ENCODE measurements around the gene KCNIP1. TPM values are rescaled to one million over a fixed set of nuclear protein-coding genes. Genes with fewer than 3 reads are reported as not detected.

The KCNIP1 gene
- total and polyA plus RNA-seq, 2 of the 8 experiments (the other 6 are each of a cell fraction or from before 2014, with no cell fraction given): 0.52 to 0.83 TPM

DNA sequence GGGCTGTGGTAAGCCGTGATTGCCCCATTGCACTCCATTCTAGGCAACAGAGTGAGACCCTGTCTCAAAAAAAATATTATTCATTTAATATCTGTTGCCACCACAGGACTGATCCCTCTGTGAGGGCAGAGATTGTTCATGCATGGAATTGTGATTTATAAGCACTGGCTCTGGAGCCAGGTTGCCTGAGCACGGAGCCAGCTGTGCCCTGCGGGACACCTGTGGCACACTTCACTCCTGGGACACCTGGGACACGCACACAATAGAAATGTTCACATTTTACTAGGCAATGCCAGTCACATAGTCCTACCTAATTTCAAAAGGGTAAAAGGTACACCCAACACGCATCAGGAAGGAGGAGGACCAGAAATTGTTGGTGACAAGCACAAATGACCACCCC lies 196.7 kb downstream of the KCNIP1 start:
- CTCF ChIA-PET (ENCODE audit: partially characterized antibody): interaction anchor here (0.9 to 2.4 kb wide), 6 partner anchors 10 to 91 kb away, joined by 3 to 8 read pairs (median 4); no protein-coding TSS in a partner anchor
- FAIRE-seq: no peak
- no peak overlapping the region for H3K9ac ChIP-seq (replicated peaks in 1 of 4; ENCODE audit: extremely low read depth in 1 of 4, low read depth in 3 of 4, low read length in 3 of 4)

More for the DNA sequence above, 196.7 kb downstream of the KCNIP1 start:
- H3K79me1 ChIP-seq (ENCODE audit: low read depth, low read length): no peaks in the 10 kb centered on the region
- no peak overlapping the region for H2AFZ ChIP-seq (ENCODE audit: low read length)
- H3K36me3 ChIP-seq (ENCODE audit: control insufficient read depth in 2 of 4, insufficient read depth in 4 of 4, low read length in 3 of 4): no peaks in the 10 kb centered on the region
- no peak overlapping the region for H2BK120ac ChIP-seq (replicated peaks; ENCODE audit: low read depth, low read length)
- H3K9me3 ChIP-seq (ENCODE audit: insufficient read depth in 2 of 2, low read depth in 1 of 2, low read length in 1 of 2): no peaks in the 10 kb centered on the region
- POLR2A ChIA-PET (ENCODE audit: partially characterized antibody): no interaction called here
- DNase-seq (ENCODE audit: low read depth in 1 of 2, low spot score in 2 of 2): no peak
- no peak overlapping the region for H3K14ac ChIP-seq (ENCODE audit: insufficient read length)
- H3K18ac ChIP-seq (ENCODE audit: extremely low read depth, low read length): no peak overlapping the region
- 92% methylated on average over 5 of the region's 5 CpGs; no CpG with 5 or more reads in 1 of the 2 experiments for WGBS, 2 experiments (ENCODE audit: extremely low coverage in 1 of 2, insufficient coverage in 1 of 2, insufficient read length in 1 of 2, insufficient replicate concordance in 2 of 2, low coverage in 1 of 2, low lambda C conversion rate in 2 of 2, missing lambda C conversion rate in 1 of 2)
- H3K4me1 ChIP-seq (replicated peaks in 1 of 4; ENCODE audit: control insufficient read depth in 3 of 4, insufficient read depth in 4 of 4, low read length in 3 of 4): no peaks in the 10 kb centered on the region
- no peak overlapping the region for H3K4me2 ChIP-seq (ENCODE audit: insufficient read depth in 1 of 2, low read depth in 2 of 2, low read length in 2 of 2)
- no peak overlapping the region for H3K23ac ChIP-seq (ENCODE audit: insufficient read length)
- no peak overlapping the region for H4K8ac ChIP-seq (ENCODE audit: extremely low read depth, insufficient read depth, low read length)
- no peak overlapping the region for H2BK5ac ChIP-seq (ENCODE audit: low read depth, low read length)
- H4K91ac ChIP-seq (replicated peaks; ENCODE audit: insufficient read length, low read length): no peak overlapping the region
- no peak overlapping the region for H2BK12ac ChIP-seq (ENCODE audit: low read depth, low read length)
- no peaks in the 10 kb centered on the region for H3K23me2 ChIP-seq (ENCODE audit: low read depth, low read length)
- no peaks in the 10 kb centered on the region for H3K27me3 ChIP-seq (replicated peaks in 1 of 4; ENCODE audit: control insufficient read depth in 3 of 4, extremely low read depth in 1 of 4, insufficient read depth in 3 of 4, low read length in 3 of 4)
- no peak overlapping the region for H3K4ac ChIP-seq (replicated peaks; ENCODE audit: insufficient read length, low read depth, low read length)
- H3K27ac ChIP-seq (ENCODE audit: low read depth, low read length): no peak overlapping the region
- no peaks in the 10 kb centered on the region for H4K20me1 ChIP-seq (replicated peaks in 1 of 2; ENCODE audit: control insufficient read depth in 1 of 2, insufficient read depth in 2 of 2, low read length in 2 of 2)
- no peaks in the 10 kb centered on the region for H3K79me2 ChIP-seq (ENCODE audit: control insufficient read depth in 1 of 2, insufficient read depth in 2 of 2, low read length in 2 of 2)
- H3K4me3 ChIP-seq (ENCODE audit: extremely low read depth in 1 of 4, insufficient read depth in 2 of 4, low read depth in 3 of 4, low read length in 4 of 4): no peak overlapping the region
- TF ChIP-seq CHD2 (IDR thresholded peaks at IDR 0.05; ENCODE audit: low read length) (no peak), YY1 (IDR thresholded peaks at IDR 0.05; ENCODE audit: low read depth, low read length) (no peak), CBX5 (IDR thresholded peaks at IDR 0.05; ENCODE audit: low read depth, low read length) (no peak), EZH2 (IDR thresholded peaks at IDR 0.05; ENCODE audit: low read depth, low read length, severe bottlenecking) (no peak)
- H2BK15ac ChIP-seq (ENCODE audit: low read length): no peak overlapping the region
- no peak overlapping the region for H2AK5ac ChIP-seq (ENCODE audit: low read depth, low read length)
- no peak overlapping the region for H4K5ac ChIP-seq (ENCODE audit: insufficient read length, low read depth, low read length)
- no peak overlapping the region for H2BK20ac ChIP-seq (ENCODE audit: low read length)
- H3K56ac ChIP-seq (replicated peaks; ENCODE audit: insufficient read length, low read depth, low read length): no peak overlapping the region

Data from H1 (cell line).